Measurements from ENCODE around the gene TRIM54.

Gene TRIM54

GRCh38 chr2:27247893-27248292 is 34.3 kb upstream of the TRIM54 start:
- no peaks in the 10 kb centered on the region for H3K79me2 ChIP-seq (ENCODE audit: insufficient read depth, low read length)
- no peak overlapping the region for H2AFZ ChIP-seq (ENCODE audit: low read length)
- H3K4me3 ChIP-seq (ENCODE audit: low read length, poor library complexity, severe bottlenecking), result no peak overlapping the region
- no peaks in the 10 kb centered on the region for H3K9me3 ChIP-seq (ENCODE audit: insufficient read depth, low read depth, low read length)
- no peaks in the 10 kb centered on the region for H3F3A ChIP-seq (ENCODE audit: low read depth)
- peaks cover 18% of the 10 kb centered on the region; the same call in 1 of the 2 replicates for H3K36me3 ChIP-seq (ENCODE audit: insufficient read depth, low read length)
- H4K20me1 ChIP-seq (ENCODE audit: insufficient read depth, low read length, poor library complexity, severe bottlenecking), result no peaks in the 10 kb centered on the region
- H3K27me3 ChIP-seq (ENCODE audit: insufficient read depth, low read length, poor library complexity, severe bottlenecking), result no peaks in the 10 kb centered on the region
- TF ChIP-seq CTCF (conservative IDR thresholded peaks at IDR 0.05; ENCODE audit: low read length), result no peak
- no peak for TF ChIP-seq EZH2phosphoT487 (IDR thresholded peaks at IDR 0.05; ENCODE audit: borderline replicate concordance)
- no peak overlapping the region for H3K9ac ChIP-seq (ENCODE audit: low read depth, low read length, poor library complexity, severe bottlenecking)
- H3K4me1 ChIP-seq (ENCODE audit: insufficient read depth, low read length, poor library complexity, severe bottlenecking), result no peaks in the 10 kb centered on the region
- no peak overlapping the region for H3K4me2 ChIP-seq (ENCODE audit: low read depth, low read length, poor library complexity, severe bottlenecking)
- H3K9me2 ChIP-seq (replicated peaks; ENCODE audit: low read depth, low read length), result no peaks in the 10 kb centered on the region

- H3K4me1 ChIP-seq (ENCODE audit: insufficient read depth, low read length, poor library complexity, severe bottlenecking), result no peaks in the 10 kb centered on the region
- H3K79me2 ChIP-seq (ENCODE audit: insufficient read depth, low read length), result no peaks in the 10 kb centered on the region
- H2AFZ ChIP-seq (ENCODE audit: low read length), result no peak overlapping the region
- H3K9me2 ChIP-seq (replicated peaks; ENCODE audit: low read depth, low read length), result no peaks in the 10 kb centered on the region
- TF ChIP-seq EZH2phosphoT487 (IDR thresholded peaks at IDR 0.05; ENCODE audit: borderline replicate concordance) (no peak), CTCF (conservative IDR thresholded peaks at IDR 0.05; ENCODE audit: low read length) (no peak)
- no peaks in the 10 kb centered on the region for H3K27me3 ChIP-seq (ENCODE audit: insufficient read depth, low read length, poor library complexity, severe bottlenecking)
- no peaks in the 10 kb centered on the region for H4K20me1 ChIP-seq (ENCODE audit: insufficient read depth, low read length, poor library complexity, severe bottlenecking)
- no peak overlapping the region for H3K4me3 ChIP-seq (ENCODE audit: low read length, poor library complexity, severe bottlenecking)
- H3K9ac ChIP-seq (ENCODE audit: low read depth, low read length, poor library complexity, severe bottlenecking), result no peak overlapping the region
- H3K9me3 ChIP-seq (ENCODE audit: insufficient read depth, low read depth, low read length), result no peaks in the 10 kb centered on the region
- no peak overlapping the region for H3K4me2 ChIP-seq (ENCODE audit: low read depth, low read length, poor library complexity, severe bottlenecking)
- H3F3A ChIP-seq (ENCODE audit: low read depth), result no peaks in the 10 kb centered on the region
- peaks cover 4% of the 10 kb centered on the region; the same call in 1 of the 2 replicates for H3K36me3 ChIP-seq (ENCODE audit: insufficient read depth, low read length)
Observed at GRCh38 chr2:27249159-27249890, 32.9 kb upstream of the TRIM54 start.

- Histone ChIP-seq H3K9me2 (replicated peaks; ENCODE audit: low read depth, low read length) (no peaks in the 10 kb centered on the region), H2AFZ (ENCODE audit: low read length) (no peak overlapping the region), H4K20me1 (ENCODE audit: insufficient read depth, low read length, poor library complexity, severe bottlenecking) (no peaks in the 10 kb centered on the region), H3K27me3 (ENCODE audit: insufficient read depth, low read length, poor library complexity, severe bottlenecking) (no peaks in the 10 kb centered on the region), H3K9ac (ENCODE audit: low read depth, low read length, poor library complexity, severe bottlenecking) (no peak overlapping the region), H3K9me3 (ENCODE audit: insufficient read depth, low read depth, low read length) (no peaks in the 10 kb centered on the region), H3K4me2 (ENCODE audit: low read depth, low read length, poor library complexity, severe bottlenecking) (no peak overlapping the region), H3K4me1 (ENCODE audit: insufficient read depth, low read length, poor library complexity, severe bottlenecking) (no peaks in the 10 kb centered on the region), H3K36me3 (ENCODE audit: insufficient read depth, low read length) (no peaks in the 10 kb centered on the region), H3K79me2 (ENCODE audit: insufficient read depth, low read length) (no peaks in the 10 kb centered on the region), H3K4me3 (ENCODE audit: low read length, poor library complexity, severe bottlenecking) (no peak overlapping the region), H3F3A (ENCODE audit: low read depth) (no peaks in the 10 kb centered on the region)
- no peak for TF ChIP-seq EZH2phosphoT487 (IDR thresholded peaks at IDR 0.05; ENCODE audit: borderline replicate concordance)
- TF ChIP-seq CTCF (conservative IDR thresholded peaks at IDR 0.05; ENCODE audit: low read length), result peak; percentile 54
Observed at GRCh38 chr2:27249891-27250651, 32.2 kb upstream of the TRIM54 start.
